ENCODE results near the gene PRR36. TPM values are rescaled to one million over a fixed set of nuclear protein-coding genes. Genes with fewer than 3 reads are reported as not detected.

PRR36 gene
- total and polyA plus RNA-seq, 12 donors = 0.01 to 0.07 (median 0.05) TPM; not detected in 9

GRCh38 chr19:7883796-7884570 is 9.8 kb upstream of the PRR36 start:
- Histone ChIP-seq H3K27ac (no peak overlapping the region), H3K4me1 (peaks cover 0 to 8% (median 3%) of the 10 kb centered on the region in 9 donors), H3K4me3 (no peak overlapping the region), H3K9me3 (no peaks in the 10 kb centered on the region), H3K36me3 (no peaks in the 10 kb centered on the region), H3K27me3 (peaks cover 0 to 22% (median 19%) of the 10 kb centered on the region in 7 donors)
- intact Hi-C loops (cut with DNase I) = no loop called here
- 84% methylated on average over 2 of the region's 2 CpGs for WGBS, 2 donors
- no peak for DNase-seq
- no peak for ATAC-seq
- no peak for TF ChIP-seq CTCF (IDR thresholded peaks at IDR 0.05)

- Histone ChIP-seq H3K36me3 (no peaks in the 10 kb centered on the region), H3K27ac (no peak overlapping the region), H3K4me1 (peaks cover 0 to 2% (median 0%) of the 10 kb centered on the region in 9 donors), H3K27me3 (peaks cover 0 to 14% (median 10%) of the 10 kb centered on the region in 7 donors), H3K9me3 (no peaks in the 10 kb centered on the region), H3K4me3 (no peak overlapping the region)
- intact Hi-C loops (cut with DNase I) = no loop called here
- TF ChIP-seq CTCF (IDR thresholded peaks at IDR 0.05) = no peak
- WGBS, 2 donors = 83 to 94% methylated on average over 4 of the region's 4 CpGs
- no peak for ATAC-seq
- no peak for DNase-seq
Observed at GRCh38 chr19:7883105-7883504, 8.9 kb upstream of the PRR36 start.

GRCh38 chr19:7881910-7882309 is 7.7 kb upstream of the PRR36 start:
- Histone ChIP-seq H3K27ac (no peak overlapping the region), H3K36me3 (no peaks in the 10 kb centered on the region), H3K4me3 (no peak overlapping the region), H3K4me1 (no peaks in the 10 kb centered on the region), H3K27me3 (peaks cover 0 to 6% (median 0%) of the 10 kb centered on the region in 7 donors), H3K9me3 (no peaks in the 10 kb centered on the region)
- no peak for TF ChIP-seq CTCF (IDR thresholded peaks at IDR 0.05)
- intact Hi-C loops (cut with DNase I) = no loop called here
- no peak for DNase-seq
- ATAC-seq = no peak
- 94 to 95% methylated on average over 3 of the region's 3 CpGs for WGBS, 2 donors

- no peak for TF ChIP-seq CTCF (IDR thresholded peaks at IDR 0.05)
- Histone ChIP-seq H3K27ac (no peak overlapping the region), H3K36me3 (no peaks in the 10 kb centered on the region), H3K9me3 (no peaks in the 10 kb centered on the region), H3K4me1 (peaks cover 0 to 1% (median 0%) of the 10 kb centered on the region in 9 donors), H3K4me3 (no peak overlapping the region), H3K27me3 (peaks cover 0 to 27% (median 8%) of the 10 kb centered on the region in 7 donors)
- intact Hi-C loops (cut with DNase I) = no loop called here
- ATAC-seq = peak in 1 of 8 donors; percentile 22
- no peak for DNase-seq
- 88 to 89% methylated on average over 19 of the region's 19 CpGs for WGBS, 2 donors
Observed at GRCh38 chr19:7879836-7880235, 5.6 kb upstream of the PRR36 start.
